AG04449 (cell line): Measurements from ENCODE around the gene SPINK5.

ENCODE experiments used
- CTCF ChIA-PET: fragments of 350-600 bp; formaldehyde crosslinking; extraction: SDS; loops from one replicate; lab custom pipeline; 2021; ENCODE audit warnings: antibody characterized with exemption; lab: Yijun Ruan, JAX
- POLR2A ChIA-PET: fragments of 400-600, 350-600 bp; formaldehyde crosslinking; extraction: SDS; loops from one replicate; lab custom pipeline; 2020; ENCODE audit warnings: antibody characterized with exemption, inconsistent platforms; lab: Yijun Ruan, JAX
- DNase-seq: peaks from one replicate; pipeline ENCODE4 v3.0.0-alpha.2; 2010; ENCODE audit warnings: low read depth, low spot score
- H3K4me3 ChIP-seq: 2 replicates; pipeline ENCODE4 v1.5.1; 2011; ENCODE audit warnings: low read depth, mild to moderate bottlenecking, control low read depth, low read length
- CTCF ChIP-seq: IDR thresholded peaks from one replicate; pipeline ENCODE4 v1.5.1; 2011; ENCODE audit warnings: mild to moderate bottlenecking, moderate library complexity, low read length, control low read depth, inconsistent platforms; ENCODE audit not compliant: insufficient read depth; ENCODE audit errors: missing control alignments

SPINK5 gene

GRCh38 chr5:148104226-148104625 lies 40.4 kb downstream of the SPINK5 start:
- CTCF ChIA-PET = no interaction called here
- no peak for DNase-seq
- TF ChIP-seq CTCF = no peak
- POLR2A ChIA-PET = no interaction called here
- no peak overlapping the region for H3K4me3 ChIP-seq

GRCh38 chr5:148107608-148108007 lies 43.8 kb downstream of the SPINK5 start:
- ChIA-PET CTCF (no interaction called here), POLR2A (no interaction called here)
- DNase-seq = no peak
- TF ChIP-seq CTCF = no peak
- H3K4me3 ChIP-seq = no peak overlapping the region

GRCh38 chr5:148113243-148113642 lies 49.5 kb downstream of the SPINK5 start:
- H3K4me3 ChIP-seq = no peak overlapping the region
- DNase-seq = no peak
- ChIA-PET POLR2A (no interaction called here), CTCF (no interaction called here)
- no peak for TF ChIP-seq CTCF

- ChIA-PET CTCF (no interaction called here), POLR2A (no interaction called here)
- DNase-seq = no peak
- H3K4me3 ChIP-seq = no peak overlapping the region
- no peak for TF ChIP-seq CTCF
These were observed 56.5 kb downstream of the SPINK5 start for GRCh38 chr5:148120317-148120716.

- no peak for TF ChIP-seq CTCF
- ChIA-PET POLR2A (no interaction called here), CTCF (no interaction called here)
- no peak overlapping the region for H3K4me3 ChIP-seq
- DNase-seq = no peak
These were observed 61.9 kb downstream of the SPINK5 start for GRCh38 chr5:148125641-148126040.

GRCh38 chr5:148135091-148136048 lies 71.6 kb downstream of the SPINK5 start:
- TF ChIP-seq CTCF = no peak
- DNase-seq = no peak
- ChIA-PET CTCF (no interaction called here), POLR2A (no interaction called here)
- no peak overlapping the region for H3K4me3 ChIP-seq
